Stimulated activated CD8-positive, alpha-beta memory T cell treated with anti-CD3 and anti-CD28 coated beads, Interleukin-15, amount 100 ng/mL, for 4 hours (primary cell): Measurements from ENCODE around the gene LYSMD3.

ENCODE experiments used
- DNase-seq, 2 donors: peaks; one replicate each; pipeline ENCODE4 v3.0.0-alpha.2; 2020; ENCODE audit warnings: low read depth in 2 of 2

Gene LYSMD3

DNA sequence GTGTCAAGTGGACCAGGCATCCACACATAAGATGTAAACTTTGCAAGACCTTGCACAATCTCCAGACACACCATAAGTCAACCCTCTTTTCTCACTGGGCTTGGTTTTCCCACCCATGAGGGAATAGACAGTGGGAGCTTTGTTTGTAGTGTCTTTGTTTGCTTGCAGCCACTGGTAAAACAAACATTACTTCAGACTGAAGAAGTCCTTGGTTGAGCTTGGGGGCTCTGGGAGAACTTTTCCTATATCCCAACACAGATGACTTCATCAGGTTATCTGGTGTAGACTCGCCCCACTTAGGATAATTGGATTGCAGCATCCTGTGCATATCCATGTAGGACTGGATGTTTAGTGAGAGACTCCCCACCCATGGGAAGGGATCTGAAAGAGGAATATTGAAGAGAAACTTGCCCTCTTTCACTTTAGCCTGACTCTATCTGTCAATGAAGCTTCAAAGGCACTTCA lies 17.7 kb upstream of the LYSMD3 start:
- no peak for DNase-seq

DNA sequence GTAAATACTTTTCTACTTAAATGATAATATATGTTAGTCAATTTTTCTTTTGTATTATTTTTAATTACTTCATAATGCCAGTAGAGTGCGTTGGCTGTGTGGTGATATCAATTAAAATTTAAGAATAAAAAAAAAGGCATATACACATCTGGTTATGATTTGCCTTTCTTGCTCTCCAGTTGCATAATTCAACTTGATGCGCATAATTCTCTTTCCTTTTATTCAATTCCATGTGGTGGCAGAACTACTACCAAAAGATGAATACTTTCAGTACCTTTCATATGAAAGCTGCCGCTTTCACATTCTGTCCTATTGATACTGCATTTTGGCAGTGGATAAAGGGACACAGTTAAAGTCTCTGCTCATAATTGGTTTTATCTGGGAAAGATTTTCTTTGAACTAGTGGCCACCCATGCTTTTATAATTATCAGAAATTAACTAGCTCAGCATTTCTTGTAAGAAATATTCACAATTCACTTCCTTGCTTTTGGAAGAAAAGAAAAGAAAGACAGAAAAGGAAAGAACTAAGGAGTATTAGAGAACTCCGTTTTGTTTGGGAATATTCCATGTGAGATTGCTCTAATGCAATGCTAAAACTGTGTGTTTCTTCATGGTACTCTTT lies 16.9 kb upstream of the LYSMD3 start:
- no peak for DNase-seq

DNA sequence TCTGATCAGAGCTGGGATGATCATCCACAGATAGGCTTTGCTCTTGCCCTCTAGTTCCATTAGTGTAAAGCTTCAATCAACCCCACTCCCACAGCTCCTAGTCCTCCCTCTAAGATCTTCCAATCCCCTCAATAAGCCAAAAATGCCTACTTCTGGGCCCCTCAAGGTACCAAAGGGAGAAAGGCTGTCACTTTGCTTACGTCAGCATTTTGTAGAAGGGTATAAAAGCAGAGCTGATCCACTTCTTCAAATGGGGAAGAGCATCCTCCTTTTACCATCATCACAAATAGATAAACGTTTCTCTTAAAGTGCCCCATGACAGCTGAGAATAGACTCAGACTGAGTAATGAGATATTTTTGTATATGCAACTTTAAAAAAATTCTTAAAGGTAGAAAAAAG lies 16.1 kb upstream of the LYSMD3 start:
- no peak for DNase-seq

DNA sequence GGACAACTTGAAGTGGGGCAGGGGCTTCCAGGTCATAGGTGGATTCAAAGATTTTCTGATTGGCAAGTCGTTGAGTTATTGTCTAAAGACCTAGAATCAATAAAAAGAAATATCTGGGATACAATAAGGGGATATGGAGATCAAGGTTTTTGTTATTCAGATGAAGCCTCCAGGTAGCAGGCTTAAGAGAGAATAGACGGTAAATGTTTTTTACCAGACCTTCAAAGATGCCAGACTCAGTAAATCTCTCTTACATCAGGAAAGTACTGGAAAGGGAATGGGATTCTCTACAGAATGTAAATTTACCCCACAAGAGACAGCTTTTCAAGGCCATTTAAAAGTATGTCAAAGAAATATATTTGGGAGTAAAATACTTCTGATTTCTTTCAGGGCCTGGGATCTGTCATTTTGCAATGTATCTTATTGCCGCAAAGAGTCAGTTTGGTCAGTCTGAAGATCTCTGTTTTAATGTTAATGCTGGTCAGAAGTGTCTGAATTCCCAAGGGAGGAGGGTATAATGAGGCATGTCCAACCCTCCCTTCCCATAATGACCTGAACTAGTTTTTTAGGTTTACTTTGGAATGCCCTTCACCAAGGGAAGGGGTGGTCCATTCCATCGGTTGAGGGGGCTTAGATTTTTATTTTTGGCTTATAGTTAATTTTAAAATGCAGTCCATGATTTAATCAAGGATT lies 13.6 kb upstream of the LYSMD3 start:
- no peak for DNase-seq

DNA sequence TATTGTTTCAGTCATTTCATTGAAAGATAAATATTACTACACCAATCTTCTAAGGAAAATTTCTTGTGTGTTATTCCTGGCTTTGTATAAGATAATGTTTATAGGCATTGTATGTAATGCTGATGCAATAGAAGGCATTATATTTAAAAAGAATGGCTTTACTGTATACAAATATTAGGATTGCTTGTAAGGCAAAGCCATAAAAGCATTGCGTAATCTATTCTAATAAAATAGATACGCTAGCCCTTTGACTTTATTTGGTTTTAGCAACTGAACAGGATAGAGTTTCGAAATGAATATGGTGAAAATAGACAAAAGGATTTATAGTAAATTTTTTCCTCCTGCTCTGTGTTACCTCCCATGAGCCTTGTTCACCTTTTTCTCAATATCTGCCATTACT lies 5.5 kb upstream of the LYSMD3 start:
- no peak for DNase-seq

DNA sequence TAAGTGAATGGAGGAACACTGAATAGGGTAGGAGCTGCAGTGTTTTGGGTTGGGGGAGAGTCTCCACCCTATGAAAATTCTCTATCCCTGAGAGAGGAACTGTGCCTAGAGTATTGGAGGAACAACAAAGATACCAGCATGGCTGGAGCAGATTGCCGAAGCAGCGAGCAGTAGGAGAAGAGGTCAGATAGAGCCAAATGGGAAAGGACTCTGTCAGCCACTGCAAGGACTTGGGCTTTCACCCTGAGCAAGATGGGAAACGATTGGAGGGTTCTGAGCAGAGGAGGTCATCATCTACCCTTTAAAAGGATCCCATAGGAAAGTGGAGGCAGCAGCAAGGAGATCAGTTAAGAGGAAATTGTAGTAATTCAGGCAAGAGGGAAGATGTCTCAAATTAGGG lies 4.4 kb upstream of the LYSMD3 start:
- no peak for DNase-seq

DNA sequence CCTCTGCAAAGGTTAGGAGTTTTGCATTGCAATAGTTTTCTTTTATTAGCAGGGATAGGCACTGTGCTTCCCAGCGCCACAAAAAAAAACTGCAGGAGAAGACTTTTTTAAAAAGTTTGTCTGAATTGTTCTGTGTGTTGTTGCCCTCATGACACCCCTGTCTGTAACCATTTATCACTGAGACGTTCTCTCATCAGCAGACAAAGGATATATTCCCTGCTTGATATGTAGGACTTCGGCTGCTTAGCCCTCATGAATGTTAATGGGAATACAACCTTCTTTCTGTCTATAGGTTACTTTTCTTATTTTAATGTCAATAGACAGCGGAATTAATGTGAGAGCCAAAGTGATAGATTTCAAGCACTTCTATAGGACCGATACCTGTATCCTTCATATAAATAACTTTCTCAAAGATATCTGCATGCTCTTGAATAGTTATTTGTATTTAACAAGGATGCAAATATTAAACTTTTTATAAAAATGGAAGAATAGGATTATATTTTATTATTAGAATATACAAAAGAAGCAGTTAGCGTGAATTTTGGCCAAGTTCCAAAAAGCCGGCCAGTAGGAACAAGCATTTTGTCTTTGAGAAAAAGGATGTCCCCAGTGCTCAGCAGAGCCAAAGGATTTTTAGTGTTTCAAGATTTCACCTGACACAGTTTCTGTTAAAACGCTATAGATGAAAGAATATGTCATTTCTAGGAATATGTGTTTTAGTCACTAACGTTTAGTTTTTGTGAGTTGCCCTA lies 1.5 kb upstream of the LYSMD3 start:
- no peak for DNase-seq

DNA sequence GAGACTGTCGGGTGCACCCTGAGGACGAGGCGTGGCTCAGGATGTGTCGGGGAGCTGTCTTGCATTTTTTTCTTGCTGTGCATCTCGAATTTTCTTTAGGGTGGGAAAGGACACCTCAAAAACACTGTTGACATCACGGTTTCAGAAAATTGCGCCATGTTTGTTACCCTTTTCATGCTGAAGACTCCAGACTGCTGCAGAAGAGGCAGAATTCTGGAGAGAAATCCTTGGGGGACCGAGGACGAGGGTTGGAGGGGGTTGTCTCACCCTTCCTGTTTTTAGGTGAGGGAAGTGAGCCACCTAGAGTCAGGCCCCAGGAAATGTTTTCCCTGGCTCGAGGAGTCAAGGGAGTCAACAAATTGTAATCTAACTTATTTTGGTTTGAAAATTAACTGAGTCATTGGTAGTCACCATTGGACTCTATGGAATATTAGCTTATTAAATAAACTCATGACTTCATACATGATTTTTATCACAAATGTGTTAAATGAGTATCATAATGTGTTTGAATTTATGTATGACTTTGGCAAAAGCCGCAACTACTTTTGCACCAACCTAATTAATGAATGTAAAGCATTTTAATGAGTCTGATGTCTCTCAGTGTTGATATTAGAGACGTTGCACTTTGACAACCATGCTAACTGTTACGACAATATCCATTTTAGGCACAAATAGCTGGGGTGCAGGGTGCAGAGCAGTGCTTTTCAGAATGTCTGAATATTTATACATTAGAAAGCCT lies 724 bp upstream of the LYSMD3 start:
- peak; percentile 32 to 41 for DNase-seq

DNA sequence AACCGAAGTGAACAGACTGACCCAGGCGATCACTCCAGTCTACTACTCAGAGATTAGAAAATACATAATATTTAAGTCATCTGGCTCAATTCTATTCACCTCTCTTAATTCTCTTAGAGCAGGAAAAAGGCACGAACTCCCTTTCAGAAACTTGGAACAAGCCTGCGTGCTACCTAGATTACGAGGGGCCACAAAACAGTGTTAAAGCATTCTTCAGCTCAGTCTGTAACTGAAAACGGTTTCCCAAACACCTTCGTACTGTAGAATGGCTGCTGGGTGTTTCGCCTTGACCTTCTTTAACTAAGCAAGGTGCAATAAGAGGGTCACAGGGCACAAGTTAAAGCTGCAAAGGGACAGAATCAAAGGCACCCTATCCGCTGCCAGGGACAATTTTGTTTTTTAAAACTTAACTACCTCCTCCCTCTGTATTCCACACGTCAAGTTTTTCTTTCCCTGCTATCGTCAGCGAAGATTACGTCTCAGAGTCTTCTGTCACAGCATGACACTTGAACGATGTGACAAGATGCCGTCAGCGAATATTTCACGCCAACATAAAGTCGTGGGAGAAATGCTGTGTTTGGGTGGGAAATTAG lies 687 bp downstream of the LYSMD3 start:
- peak in 1 of 2 donors; percentile 0 for DNase-seq

DNA sequence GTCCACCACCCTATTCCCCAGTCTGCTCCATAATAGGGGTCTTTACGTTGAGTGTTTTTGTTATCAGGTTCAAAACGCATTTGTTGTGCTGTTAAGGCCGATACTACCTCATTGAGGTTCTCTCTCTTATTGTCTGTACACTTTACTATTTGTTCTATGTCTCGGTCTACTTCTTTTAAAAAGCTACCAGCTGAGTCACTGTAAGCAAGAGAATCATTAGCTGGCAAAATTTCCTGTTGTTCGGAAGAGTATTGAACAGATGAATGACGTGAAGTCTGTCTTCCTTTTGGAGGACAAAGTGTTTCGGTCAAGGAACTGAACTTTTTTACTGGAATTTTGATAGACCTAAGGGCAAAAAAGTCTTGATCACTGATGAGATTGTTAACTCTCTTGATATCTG lies 10.3 kb downstream of the LYSMD3 start:
- DNase-seq = no peak

DNA sequence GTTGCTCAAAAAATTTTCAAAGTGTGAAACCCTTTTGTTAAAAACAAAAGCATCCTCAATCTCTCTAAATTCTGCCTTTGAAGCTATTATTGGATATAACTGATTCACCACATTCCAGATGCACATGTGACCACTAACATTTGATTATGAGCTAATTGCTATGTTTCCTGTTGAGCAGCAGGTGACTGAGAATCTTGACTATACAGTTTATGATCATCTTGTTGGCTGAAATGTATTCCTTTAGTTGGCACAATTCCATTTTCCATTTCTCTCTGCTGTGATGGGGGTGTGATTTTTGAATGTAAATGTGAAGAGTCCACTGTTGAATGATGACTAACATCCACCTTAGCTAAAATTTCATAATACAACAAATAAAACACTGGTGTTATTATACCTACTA lies 10.7 kb downstream of the LYSMD3 start:
- no peak for DNase-seq

DNA sequence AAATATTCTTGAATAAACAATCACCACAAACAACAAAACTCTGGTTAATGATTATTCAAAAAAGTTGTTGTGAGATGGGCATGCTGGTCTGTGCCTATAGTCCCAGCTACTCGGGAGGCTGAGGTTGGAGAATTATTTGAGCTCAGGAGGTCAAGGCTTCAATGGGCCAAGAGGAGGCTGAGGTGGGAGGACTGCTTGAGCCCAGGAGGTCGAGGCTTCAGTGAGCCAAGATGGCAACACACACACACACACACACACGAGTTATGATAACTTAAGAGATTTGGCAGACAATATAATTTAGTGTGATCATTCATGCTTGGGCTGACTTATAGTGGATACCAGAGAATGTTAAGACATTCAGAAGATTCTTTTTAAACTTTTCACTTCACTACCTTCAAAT lies 14.9 kb downstream of the LYSMD3 start:
- no peak for DNase-seq

DNA sequence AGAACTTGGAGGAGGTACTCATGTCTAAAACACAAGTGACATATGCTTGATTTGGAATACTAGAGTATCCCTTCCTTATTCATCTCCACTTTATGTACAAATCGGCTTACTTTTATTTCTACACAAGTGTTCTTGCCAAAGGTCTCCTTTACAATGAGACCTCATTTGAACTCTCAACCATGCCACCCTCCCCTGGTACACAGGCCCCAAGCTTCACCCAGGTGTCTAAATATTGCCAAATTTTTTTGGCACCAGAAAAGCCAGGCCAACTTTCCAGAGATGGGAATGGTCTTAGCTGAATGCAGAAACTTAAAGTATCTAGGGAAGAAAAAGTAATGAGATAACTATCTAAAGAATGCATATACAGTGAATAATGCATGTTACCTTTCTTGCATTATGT lies 18.9 kb downstream of the LYSMD3 start:
- no peak for DNase-seq

DNA sequence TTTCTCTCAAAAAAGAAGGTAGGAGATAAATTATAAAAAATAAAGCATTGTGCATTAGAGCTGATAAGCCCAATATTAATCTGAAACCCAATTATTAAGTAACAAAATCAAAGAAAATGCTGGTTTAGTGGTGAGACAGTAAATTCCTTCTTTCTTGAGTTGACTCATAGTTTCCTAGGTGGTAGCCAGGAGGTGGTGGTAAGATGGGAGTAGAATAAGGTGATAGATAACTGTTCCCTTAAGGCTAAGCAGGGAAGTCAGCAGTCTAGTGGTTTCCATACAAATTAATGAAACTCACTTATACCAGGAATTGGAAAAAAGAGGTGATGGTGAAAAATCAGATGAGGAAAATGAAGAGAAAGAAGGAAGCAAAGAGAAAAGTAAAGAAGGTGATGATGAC lies 23.2 kb downstream of the LYSMD3 start:
- no peak for DNase-seq

DNA sequence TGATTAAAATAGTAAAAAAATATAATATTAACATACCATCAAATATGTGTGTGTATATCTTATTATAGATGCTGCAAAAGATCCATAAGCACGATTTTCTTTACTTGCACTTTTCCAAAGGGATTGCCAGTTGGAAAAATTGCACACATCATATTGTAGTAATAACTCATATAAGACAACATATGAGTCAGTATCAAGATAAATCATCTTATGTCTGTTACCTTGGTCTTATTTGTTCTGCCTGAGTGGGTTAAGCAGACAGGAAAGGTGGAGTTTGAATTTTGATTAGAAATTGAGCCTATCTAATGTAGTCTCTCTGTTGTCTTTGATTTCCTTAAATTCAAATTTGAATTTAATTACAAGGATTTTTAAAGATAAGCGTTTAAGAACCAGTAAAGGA lies 24.6 kb downstream of the LYSMD3 start:
- no peak for DNase-seq

DNA sequence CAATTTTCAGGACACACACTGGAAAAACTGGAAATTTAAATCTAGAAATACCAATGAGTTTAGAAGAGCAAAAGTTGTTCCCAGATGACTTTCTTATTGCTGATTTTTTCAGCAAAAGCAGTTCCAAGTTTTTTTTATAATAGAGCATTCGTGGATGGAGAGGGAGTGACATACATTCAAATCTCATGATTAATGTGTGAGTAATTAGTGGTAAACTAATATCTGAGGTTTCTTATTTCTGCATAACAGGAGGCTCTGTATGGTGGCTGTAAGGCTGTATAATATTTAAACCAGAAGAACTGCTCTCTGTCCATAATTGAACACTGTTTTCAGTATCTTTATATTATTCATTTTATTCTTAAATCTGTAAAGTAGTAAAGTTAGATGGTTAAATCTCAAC lies 25.8 kb downstream of the LYSMD3 start:
- no peak for DNase-seq

DNA sequence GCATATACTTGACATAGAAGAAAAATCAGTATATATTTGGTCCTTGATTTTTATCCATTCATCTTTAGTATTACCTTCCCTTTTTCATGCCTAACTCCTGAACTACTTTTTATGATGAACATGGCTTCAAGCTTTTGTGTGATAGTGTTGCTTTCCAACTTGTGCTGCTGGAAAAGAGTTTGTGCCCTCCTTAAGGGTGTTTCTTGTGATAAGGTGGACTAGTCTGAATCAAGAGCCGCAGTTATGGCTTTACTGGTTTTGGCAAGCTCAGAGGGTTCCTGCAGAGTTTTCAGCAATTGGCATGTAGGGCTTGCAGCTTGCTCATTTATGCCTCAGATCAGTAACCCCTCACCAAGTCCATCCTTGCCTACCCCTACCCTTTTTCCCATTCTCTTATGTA lies 34.2 kb downstream of the LYSMD3 start:
- DNase-seq = no peak

DNA sequence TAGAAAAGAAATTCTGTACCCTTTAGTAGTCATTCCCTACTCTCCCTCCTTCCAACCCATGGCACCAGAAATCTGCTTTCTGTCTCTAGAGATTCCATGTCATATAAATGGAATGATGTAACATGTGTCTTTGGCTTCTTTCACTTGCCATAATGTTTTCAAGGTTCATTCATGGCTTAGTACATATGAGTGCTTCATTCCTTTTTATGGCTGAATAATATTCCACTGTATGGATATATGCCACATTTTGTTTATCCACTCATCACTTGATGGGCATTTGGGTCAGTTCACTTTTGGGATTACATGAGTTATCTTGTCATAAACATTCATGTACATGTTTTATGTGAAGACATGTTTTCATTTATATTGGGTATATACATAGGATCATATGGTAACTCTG lies 35.3 kb downstream of the LYSMD3 start:
- DNase-seq = no peak

DNA sequence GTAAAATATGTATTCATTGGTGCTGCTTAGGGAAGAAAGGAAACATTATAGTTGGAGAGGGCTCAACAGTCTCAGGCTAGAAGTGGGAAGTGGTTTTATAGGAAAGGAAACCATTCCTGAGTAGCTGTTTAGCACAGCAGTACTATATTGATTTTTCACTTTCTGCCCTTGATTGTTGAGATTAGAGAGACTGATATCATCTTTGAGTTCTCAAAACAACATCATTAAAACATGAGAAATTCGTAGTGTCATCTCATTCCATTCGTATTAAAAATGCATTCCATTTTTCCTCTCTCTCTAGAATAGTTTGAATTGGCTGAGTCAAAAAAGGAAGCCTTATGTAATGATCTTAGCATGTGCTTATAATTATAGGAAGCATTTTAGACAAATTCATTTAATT lies 40.6 kb downstream of the LYSMD3 start:
- no peak for DNase-seq

DNA sequence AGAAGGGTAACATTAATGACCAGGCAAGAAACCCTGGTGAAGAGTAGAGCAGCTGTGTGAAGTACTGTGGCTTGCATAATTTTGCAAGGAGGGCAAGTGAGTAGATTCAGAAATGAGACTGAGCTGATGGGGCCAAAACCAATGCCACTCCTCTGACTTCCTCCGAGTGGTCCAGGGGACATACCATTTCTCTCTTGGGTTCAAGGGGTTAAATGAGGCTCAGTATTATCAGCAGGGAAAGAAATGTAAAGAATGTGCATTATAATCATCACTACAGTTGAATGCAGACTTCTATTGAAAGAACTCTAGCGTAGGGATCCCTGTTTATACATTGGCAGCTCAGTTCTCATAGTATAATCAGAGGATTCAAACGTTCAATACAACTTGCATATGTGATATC lies 44.8 kb downstream of the LYSMD3 start:
- DNase-seq = no peak

DNA sequence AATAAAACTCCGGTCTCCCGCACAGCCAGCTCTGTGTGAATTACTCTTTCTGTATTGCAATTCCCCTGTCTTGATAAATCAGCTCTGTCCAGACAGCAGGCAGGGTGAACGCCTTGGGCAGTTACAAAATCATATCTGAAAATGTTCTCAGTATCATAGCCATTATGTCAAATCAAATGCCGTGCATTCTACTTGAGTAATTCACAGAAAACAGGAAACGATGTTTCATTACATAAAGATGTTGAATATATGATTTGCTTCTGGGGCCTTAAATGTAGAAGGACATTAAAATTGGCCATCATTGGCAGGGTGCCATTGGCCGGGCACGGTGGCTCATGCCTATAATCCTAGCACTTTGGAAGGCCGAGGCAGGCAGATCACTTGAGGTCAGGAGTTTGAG lies 46.2 kb downstream of the LYSMD3 start:
- DNase-seq = no peak

DNA sequence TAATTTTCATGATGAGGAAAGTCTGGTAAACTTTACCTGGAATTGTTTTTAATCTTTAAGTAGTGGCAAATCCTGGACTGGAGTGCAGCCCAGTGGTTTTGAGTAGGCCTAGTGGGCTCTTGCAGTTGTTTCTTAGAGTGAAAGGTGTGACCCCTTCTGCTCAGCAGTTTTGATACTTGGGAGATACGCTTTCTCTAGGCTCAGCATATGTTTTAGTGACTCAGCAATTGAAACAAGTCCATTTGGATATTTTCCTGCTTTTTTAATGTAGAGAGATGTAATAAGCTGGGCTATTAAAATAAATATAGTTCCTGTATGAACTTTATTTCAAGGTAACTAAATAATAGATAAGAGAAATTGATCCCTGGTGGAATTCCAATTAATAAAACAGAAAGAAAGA lies 48.7 kb downstream of the LYSMD3 start:
- DNase-seq = no peak
